ENCODE results near the gene TEX54. TPM values are rescaled to one million over a fixed set of nuclear protein-coding genes. Genes with fewer than 3 reads are reported as not detected.

The TEX54 gene
- total RNA-seq, 4 donors from 2014 or later = not detected

DNA sequence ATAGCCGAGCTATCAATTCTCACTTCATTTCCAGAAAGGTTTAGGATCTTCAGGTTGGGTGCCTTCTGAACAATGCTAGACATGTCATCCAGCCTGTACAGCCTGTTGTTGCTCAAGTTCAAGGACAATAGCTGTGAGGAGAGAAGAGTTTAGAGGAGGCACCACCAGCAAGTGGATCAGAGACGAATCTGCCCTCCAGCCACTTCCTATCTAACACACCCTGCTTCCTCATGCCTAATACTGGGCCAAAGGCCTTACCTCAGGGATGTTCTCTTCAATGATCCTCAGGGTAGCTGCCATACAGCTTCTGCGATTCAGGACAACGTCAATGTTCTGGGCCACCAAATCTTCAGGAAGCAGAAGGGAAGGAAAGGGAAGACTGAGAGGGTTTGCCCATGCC is 31.6 kb downstream of the TEX54 start:
- no peak overlapping the region for H3K27ac ChIP-seq
- 67 to 78% methylated on average over 3 to 4 of the region's 4 CpGs for WGBS, 2 donors
- intact Hi-C loops (cut with DNase I) = no loop called here
- no peaks in the 10 kb centered on the region for H3K9me3 ChIP-seq
- TF ChIP-seq, protein P1, sequence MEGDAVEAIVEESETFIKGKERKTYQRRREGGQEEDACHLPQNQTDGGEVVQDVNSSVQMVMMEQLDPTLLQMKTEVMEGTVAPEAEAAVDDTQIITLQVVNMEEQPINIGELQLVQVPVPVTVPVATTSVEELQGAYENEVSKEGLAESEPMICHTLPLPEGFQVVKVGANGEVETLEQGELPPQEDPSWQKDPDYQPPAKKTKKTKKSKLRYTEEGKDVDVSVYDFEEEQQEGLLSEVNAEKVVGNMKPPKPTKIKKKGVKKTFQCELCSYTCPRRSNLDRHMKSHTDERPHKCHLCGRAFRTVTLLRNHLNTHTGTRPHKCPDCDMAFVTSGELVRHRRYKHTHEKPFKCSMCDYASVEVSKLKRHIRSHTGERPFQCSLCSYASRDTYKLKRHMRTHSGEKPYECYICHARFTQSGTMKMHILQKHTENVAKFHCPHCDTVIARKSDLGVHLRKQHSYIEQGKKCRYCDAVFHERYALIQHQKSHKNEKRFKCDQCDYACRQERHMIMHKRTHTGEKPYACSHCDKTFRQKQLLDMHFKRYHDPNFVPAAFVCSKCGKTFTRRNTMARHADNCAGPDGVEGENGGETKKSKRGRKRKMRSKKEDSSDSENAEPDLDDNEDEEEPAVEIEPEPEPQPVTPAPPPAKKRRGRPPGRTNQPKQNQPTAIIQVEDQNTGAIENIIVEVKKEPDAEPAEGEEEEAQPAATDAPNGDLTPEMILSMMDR (IDR thresholded peaks at IDR 0.05) = no peak
- no peak for TF ChIP-seq POLR2A (IDR thresholded peaks at IDR 0.05)
- no peaks in the 10 kb centered on the region for H3K27me3 ChIP-seq
- no peak for DNase-seq
- H3K36me3 ChIP-seq = peaks cover 47 to 79% (median 63%) of the 10 kb centered on the region in 3 donors
- no peak overlapping the region for H3K4me3 ChIP-seq
- H3K4me1 ChIP-seq = peaks cover 7 to 25% (median 16%) of the 10 kb centered on the region in 3 donors

DNA sequence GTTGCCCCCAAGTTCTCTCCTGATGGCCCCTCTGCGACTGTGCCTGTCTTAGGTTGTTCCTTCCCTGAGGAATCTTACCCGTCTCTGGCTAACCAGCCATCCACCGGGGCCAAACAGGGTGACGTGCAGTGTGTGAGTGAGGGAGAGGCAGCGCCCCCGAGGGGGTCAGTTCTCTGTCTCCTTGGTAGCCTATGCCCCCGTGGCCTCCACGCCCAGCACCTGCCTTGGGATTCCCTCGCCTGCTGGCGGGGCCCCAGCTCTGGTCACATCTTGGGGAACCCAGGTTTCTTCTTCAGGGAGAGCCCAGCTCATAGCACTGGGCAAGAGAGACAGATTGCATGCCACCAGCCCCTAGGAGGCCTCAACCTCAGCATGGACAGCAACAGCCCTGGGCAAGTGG is 33.2 kb downstream of the TEX54 start:
- H3K27ac ChIP-seq = no peak overlapping the region
- no peak overlapping the region for H3K4me3 ChIP-seq
- H3K36me3 ChIP-seq = peaks cover 61 to 95% (median 79%) of the 10 kb centered on the region in 3 donors
- 80 to 89% methylated on average over 3 to 7 of the region's 10 CpGs for WGBS, 2 donors
- H3K27me3 ChIP-seq = no peaks in the 10 kb centered on the region
- intact Hi-C loops (cut with DNase I) = no loop called here
- TF ChIP-seq POLR2A (IDR thresholded peaks at IDR 0.05) = no peak
- TF ChIP-seq, protein P1 (IDR thresholded peaks at IDR 0.05) = no peak
- H3K4me1 ChIP-seq = peaks cover 4 to 16% (median 13%) of the 10 kb centered on the region in 3 donors
- no peaks in the 10 kb centered on the region for H3K9me3 ChIP-seq
- DNase-seq = no peak

DNA sequence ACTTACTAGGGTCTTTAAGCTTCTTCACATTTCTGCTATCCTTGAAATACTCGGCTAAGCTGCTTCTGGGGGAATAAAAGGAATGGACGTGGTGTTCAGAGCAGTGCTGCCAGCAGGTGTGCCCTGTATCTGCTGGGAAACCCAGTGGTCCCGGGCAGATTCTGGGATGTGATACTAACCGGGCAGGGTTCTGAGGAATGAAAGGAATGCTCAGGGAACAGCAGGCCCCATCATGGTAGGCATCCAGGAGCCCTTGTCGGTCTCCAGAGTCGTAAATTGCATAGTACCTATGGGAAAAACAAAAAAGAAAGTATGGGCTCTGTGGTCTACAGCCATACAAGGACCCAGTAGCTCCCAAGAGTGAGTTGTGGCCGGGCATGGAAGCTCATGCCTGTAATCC is 36.4 kb downstream of the TEX54 start:
- H3K27me3 ChIP-seq = no peaks in the 10 kb centered on the region
- intact Hi-C loops (cut with DNase I) = no loop called here
- H3K27ac ChIP-seq = no peak overlapping the region
- H3K9me3 ChIP-seq = no peaks in the 10 kb centered on the region
- H3K36me3 ChIP-seq = peaks cover 59 to 92% (median 81%) of the 10 kb centered on the region in 3 donors
- WGBS, 2 donors = 85 to 92% methylated on average over 6 of the region's 7 CpGs
- no peak for TF ChIP-seq POLR2A (IDR thresholded peaks at IDR 0.05)
- TF ChIP-seq, protein P1 (IDR thresholded peaks at IDR 0.05) = no peak
- H3K4me3 ChIP-seq = no peak overlapping the region
- peaks cover 7 to 18% (median 9%) of the 10 kb centered on the region in 3 donors for H3K4me1 ChIP-seq
- DNase-seq = no peak

DNA sequence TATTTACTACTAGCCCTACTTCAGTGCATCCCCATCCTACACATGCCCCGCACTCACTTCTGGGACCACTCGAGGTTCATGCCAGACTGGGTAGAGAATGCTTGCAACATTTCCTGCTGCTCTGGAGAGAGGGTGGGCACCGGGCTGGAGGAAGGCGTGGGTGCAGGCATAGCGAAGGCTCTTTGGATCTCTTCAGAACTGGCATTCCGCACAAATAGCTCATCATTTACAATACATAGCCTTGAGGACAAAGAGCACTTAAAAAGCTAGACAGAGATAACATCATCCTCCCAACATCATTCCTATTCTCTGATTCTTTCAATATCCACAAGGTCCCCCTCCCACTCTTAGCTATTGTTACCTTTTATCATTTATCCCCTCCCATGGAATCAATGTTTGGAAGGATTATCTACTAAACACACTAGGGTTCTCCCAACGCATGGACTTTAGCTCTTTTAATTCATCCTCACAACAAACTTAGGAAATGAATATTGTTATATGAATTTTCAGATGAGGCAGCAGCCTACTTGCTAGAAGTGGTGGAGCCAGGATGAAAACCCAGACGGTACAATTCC is 38.4 kb downstream of the TEX54 start:
- H3K4me3 ChIP-seq = no peak overlapping the region
- TF ChIP-seq, protein P1 (IDR thresholded peaks at IDR 0.05) = no peak
- no peak for TF ChIP-seq POLR2A (IDR thresholded peaks at IDR 0.05)
- no peaks in the 10 kb centered on the region for H3K27me3 ChIP-seq
- intact Hi-C loops (cut with DNase I) = loop anchor here (5.0 kb wide), 1 partner anchor 68 kb away; no protein-coding TSS in a partner anchor
- WGBS, 2 donors = 88 to 92% methylated on average over 8 of the region's 8 CpGs
- no peaks in the 10 kb centered on the region for H3K9me3 ChIP-seq
- H3K27ac ChIP-seq = no peak overlapping the region
- H3K4me1 ChIP-seq = peaks cover 17 to 38% (median 18%) of the 10 kb centered on the region in 3 donors
- DNase-seq = no peak
- H3K36me3 ChIP-seq = peaks cover 41 to 87% (median 62%) of the 10 kb centered on the region in 3 donors

DNA sequence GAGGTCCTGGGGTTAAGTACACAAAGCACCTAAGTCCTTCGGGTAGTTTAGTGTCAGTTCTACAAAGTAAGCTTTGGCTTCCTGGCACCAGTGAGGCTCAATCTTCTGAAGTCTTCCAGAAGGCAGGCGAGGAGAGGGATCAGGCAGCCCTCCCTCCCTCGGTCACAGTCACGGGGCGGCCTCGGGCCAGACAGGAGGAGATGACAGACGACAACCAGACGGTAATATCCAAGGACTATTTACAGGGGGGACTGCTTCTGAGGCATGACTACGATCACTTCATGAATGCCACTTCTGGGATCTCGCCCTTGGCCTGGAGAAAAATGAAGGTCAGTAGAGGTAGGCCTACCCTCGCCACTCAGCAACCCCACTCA is 40.5 kb downstream of the TEX54 start:
- H3K36me3 ChIP-seq = peaks cover 32 to 71% (median 44%) of the 10 kb centered on the region in 3 donors
- intact Hi-C loops (cut with DNase I) = loop anchor here (5.0 kb wide), 1 partner anchor 70 kb away; no protein-coding TSS in a partner anchor
- DNase-seq = no peak

More for the DNA sequence above, 40.5 kb downstream of the TEX54 start:
- Histone ChIP-seq H3K9me3 (no peaks in the 10 kb centered on the region), H3K27me3 (no peaks in the 10 kb centered on the region), H3K4me1 (peaks cover 27 to 54% (median 31%) of the 10 kb centered on the region in 3 donors), H3K27ac (peak overlapping the region; percentile 86 to 93 (median 88)), H3K4me3 (peak overlapping the region; percentile 81 to 90 (median 86))
- no peak for TF ChIP-seq POLR2A (IDR thresholded peaks at IDR 0.05)
- TF ChIP-seq, protein P1 (IDR thresholded peaks at IDR 0.05) = peak in 1 of 6 experiments; percentile 0
- 0 to 33% methylated on average over 6 to 7 of the region's 11 CpGs for WGBS, 2 donors

Data from esophagus squamous epithelium (tissue), 5 donors.